ENCODE results near the gene C19orf47. TPM values are rescaled to one million over a fixed set of nuclear protein-coding genes. Genes with fewer than 3 reads are reported as not detected.

C19orf47 gene
- total and polyA plus RNA-seq, 8 donors, result 10.4 to 21.7 (median 14.5) TPM

GRCh38 chr19:40369797-40370196 is 21.6 kb upstream of the C19orf47 start:
- H3K36me3 ChIP-seq, result peaks cover 4 to 77% of the 10 kb centered on the region in 2 donors
- intact Hi-C loops (cut with DNase I), result no loop called here
- no peak for DNase-seq
- peaks cover 5 to 24% of the 10 kb centered on the region in 2 donors for H3K4me1 ChIP-seq
- no peaks in the 10 kb centered on the region for H3K9me3 ChIP-seq
- H3K27ac ChIP-seq, result no peak overlapping the region
- TF ChIP-seq CTCF (IDR thresholded peaks at IDR 0.05), result no peak
- no peak for ATAC-seq
- H3K27me3 ChIP-seq, result no peaks in the 10 kb centered on the region
- no peak overlapping the region for H3K4me3 ChIP-seq

- peaks cover 4 to 57% of the 10 kb centered on the region in 2 donors for H3K36me3 ChIP-seq
- ATAC-seq, result no peak
- no peak for DNase-seq
- peaks cover 5 to 42% of the 10 kb centered on the region in 2 donors for H3K4me1 ChIP-seq
- H3K9me3 ChIP-seq, result no peaks in the 10 kb centered on the region
- H3K27me3 ChIP-seq, result no peaks in the 10 kb centered on the region
- intact Hi-C loops (cut with DNase I), result no loop called here
- no peak overlapping the region for H3K27ac ChIP-seq
- TF ChIP-seq CTCF (IDR thresholded peaks at IDR 0.05), result no peak
- no peak overlapping the region for H3K4me3 ChIP-seq
Observed at GRCh38 chr19:40367577-40368434, 19.6 kb upstream of the C19orf47 start.

GRCh38 chr19:40366697-40367561 is 18.7 kb upstream of the C19orf47 start:
- intact Hi-C loops (cut with DNase I), result no loop called here
- H3K27ac ChIP-seq, result no peak overlapping the region
- H3K4me3 ChIP-seq, result peak overlapping the region in 1 of 2 donors; percentile 37
- peaks cover 5 to 50% of the 10 kb centered on the region in 2 donors for H3K4me1 ChIP-seq
- peaks cover 3 to 48% of the 10 kb centered on the region in 2 donors for H3K36me3 ChIP-seq
- ATAC-seq (peak; percentile 78), DNase-seq (peak in 3 of 4 donors; percentile 29 to 78 (median 73))
- H3K9me3 ChIP-seq, result no peaks in the 10 kb centered on the region
- no peaks in the 10 kb centered on the region for H3K27me3 ChIP-seq
- no peak for TF ChIP-seq CTCF (IDR thresholded peaks at IDR 0.05)

- H3K9me3 ChIP-seq, result no peaks in the 10 kb centered on the region
- peak overlapping the region; percentile 32 to 37 for H3K4me3 ChIP-seq
- intact Hi-C loops (cut with DNase I), result no loop called here
- no peaks in the 10 kb centered on the region for H3K27me3 ChIP-seq
- ATAC-seq (peak; percentile 93), DNase-seq (peak; percentile 69 to 91 (median 84))
- no peak for TF ChIP-seq CTCF (IDR thresholded peaks at IDR 0.05)
- peaks cover 5 to 61% of the 10 kb centered on the region in 2 donors for H3K4me1 ChIP-seq
- peak overlapping the region; percentile 19 to 34 for H3K27ac ChIP-seq
- peaks cover 0 to 43% of the 10 kb centered on the region in 2 donors for H3K36me3 ChIP-seq
Observed at GRCh38 chr19:40365613-40366401, 17.6 kb upstream of the C19orf47 start.
